ENCODE results near the gene WBP11.

WBP11 gene

DNA sequence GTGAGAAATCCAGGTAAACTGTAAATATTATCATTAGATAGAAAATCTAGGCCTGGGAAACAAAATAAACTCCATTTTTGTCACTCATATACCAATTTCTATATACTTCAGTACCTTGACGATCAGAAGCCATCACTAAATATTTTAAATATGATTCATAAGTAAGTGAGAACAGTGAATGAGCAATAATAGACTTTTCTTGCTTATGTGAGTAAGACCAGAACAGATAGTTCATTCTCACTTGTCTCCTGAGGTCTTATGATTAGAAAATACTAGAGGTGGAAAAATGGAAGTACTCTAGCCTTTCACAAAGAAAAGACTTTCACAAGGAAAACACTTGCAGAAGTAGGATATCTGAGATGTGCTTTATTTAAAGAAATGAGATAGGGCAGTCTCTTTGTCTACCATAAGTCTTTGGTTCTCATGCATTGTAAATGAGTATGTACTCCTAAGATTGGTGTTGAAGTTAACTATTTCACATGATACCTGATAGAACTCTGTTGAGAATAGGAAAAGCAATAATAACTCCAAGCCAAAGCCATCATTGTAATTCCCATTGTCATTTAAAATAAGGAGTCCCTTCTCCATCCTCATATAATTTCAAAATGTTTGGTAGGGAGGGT lies 20.8 kb upstream of the WBP11 start:
- no peak for DNase-seq

DNA sequence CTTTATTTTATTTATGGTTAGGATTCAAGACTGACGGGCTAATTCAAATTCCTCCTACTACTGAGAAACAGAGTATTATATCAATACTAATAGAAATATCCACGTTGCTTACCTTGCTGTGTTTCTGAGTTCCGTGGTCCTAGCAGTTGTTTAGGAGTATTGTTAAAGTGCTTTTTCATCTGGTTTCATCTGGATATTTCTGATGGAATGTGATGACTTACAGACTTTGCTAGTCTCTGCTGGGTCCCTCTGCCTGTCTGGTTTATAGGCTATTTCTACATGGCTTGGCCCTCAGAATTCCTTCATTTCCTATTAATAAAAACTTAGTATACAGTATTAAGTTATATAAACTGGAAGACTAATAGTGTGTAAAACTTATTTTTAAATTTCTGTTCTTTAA lies 10.7 kb upstream of the WBP11 start, which contains the start of gene SMCO3:
SMCO3 (minus strand) TSS at position 169 of the 400 bp plus-strand sequence. CDS start 7,502 bp downstream, outside the sequence.
- no peak for DNase-seq

GRCh38 chr12:14811486-14811885 lies 8.2 kb upstream of the WBP11 start:
- no peak for DNase-seq

- DNase-seq: peak; percentile 5
These were observed 7.7 kb upstream of the WBP11 start for GRCh38 chr12:14810953-14811483.

GRCh38 chr12:14810167-14810952 lies 7.1 kb upstream of the WBP11 start:
- no peak for DNase-seq

GRCh38 chr12:14803830-14804160 lies 517 bp upstream of the WBP11 start:
- no peak for DNase-seq

- no peak for DNase-seq
These were observed 612 bp downstream of the WBP11 start for GRCh38 chr12:14802721-14803010.

GRCh38 chr12:14802247-14802646 lies 1.0 kb downstream of the WBP11 start:
- DNase-seq: no peak

DNA sequence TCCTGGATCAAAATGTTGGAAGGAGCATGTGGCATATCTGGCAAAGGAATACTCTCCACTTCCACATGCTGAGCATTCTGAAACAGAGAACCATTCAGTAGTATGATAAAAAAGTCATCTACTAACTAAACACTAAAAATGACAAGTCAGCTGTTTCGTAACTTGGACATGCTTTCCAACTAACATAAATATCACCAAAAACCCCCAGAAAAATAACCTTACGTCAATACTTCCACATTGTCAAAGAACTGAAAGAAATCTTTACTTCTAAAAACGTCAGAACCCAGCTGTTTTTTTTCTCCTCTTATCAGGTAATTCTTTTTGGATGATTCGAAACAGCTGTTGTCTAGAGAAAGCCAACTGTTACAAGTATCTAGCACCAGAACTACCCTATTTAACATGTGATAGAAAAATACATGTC lies 8.2 kb downstream of the WBP11 start:
- no peak for DNase-seq

DNA sequence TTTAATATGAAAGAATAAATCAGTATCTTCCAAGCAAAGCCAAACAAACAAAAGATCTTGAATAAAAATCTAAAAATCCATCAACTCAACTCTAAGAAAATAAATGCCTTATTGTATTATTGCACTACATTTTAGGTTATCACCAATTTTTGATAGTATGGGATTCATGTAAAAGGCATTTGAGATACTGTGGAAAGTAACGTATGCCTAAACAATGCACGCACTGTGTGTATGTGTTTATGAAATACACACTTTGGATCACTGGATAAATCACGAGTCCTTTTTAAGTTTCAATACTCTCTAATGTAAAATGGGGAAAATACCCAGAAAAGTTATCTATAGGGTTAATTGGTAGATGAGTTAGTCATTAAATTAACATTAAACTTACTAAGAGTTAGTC lies 17.7 kb downstream of the WBP11 start:
- DNase-seq: no peak

DNA sequence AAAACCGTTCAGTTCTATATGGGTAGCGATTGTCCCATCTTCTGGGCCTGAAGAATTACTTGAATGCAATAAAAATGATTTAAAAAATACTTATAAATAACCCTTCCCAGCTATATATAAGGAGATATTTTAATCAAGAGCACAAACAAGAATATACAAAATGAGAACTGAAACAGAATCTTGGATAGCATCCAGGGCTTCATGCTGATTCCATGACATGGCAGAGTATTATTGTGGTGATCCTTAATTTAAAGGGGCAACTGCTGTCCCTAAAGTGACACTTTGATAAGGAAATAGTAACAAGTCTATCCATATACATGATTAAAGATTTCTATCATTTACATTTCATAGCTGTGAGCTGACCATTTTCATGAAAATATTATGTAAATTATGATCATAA lies 18.8 kb downstream of the WBP11 start:
- DNase-seq: no peak

DNA sequence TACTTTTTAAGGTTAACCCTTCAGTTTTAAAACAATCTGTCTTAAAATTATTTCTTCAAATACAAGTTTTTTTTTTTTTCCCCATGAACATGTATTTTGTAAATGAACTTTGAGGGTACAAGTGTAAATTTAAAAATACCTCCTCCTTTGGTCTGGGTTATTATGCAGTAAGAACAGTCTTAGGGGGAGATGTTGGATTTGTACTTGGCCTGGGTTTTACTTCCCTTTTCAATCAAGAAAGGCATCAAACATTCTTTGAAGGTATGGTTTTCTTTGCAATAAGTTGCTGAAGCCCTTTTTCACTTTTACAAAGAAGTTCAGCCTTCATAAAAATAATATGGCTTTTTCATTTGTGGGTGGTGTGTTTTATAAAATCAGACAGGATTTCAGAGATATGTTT lies 20.5 kb downstream of the WBP11 start:
- DNase-seq: no peak

DNA sequence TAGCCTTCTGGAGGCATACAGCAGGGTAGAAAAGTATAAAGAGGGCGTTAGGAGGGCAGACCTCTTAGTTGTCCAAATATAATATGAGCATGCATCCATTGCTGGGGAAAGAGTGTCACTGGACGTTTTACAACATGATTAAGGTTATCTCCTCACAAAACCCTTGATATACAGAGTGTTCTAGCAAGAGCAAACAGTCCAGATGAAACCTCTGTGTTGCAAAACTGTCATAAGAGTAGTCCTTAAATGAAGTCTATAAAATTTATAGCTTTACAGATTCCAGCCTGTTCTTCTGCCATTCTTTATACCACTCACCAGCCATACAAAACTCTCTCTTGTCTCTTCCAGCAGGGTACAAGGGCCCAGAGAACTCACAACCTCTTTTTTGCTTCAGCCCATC lies 21.7 kb downstream of the WBP11 start:
- DNase-seq: no peak

DNA sequence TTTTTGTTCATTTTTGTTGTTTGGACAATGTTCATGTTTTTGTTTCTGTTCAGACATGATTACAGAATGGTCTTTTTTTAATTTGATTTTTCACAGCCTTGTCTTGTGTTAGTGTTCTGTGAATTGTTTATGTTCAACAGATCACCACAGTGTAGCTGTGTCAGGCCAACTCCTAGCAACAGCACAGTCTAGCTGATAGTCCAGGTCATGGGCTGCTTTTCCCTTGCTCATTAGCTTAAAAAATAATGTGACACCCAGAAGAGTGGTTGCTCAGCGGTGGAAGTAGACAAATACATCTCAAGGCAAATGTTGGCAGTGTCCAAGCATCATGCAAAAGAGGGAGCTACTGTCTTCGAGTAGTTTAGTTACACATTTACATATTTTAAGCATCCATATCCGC lies 22.4 kb downstream of the WBP11 start:
- no peak for DNase-seq

GRCh38 chr12:14779834-14780233 lies 23.4 kb downstream of the WBP11 start:
- no peak for DNase-seq

- DNase-seq: no peak
These were observed 26.0 kb downstream of the WBP11 start for GRCh38 chr12:14777271-14777670.

GRCh38 chr12:14776236-14776961 lies 26.9 kb downstream of the WBP11 start:
- DNase-seq: no peak

- no peak for DNase-seq
These were observed 27.7 kb downstream of the WBP11 start for GRCh38 chr12:14775636-14775980.

GRCh38 chr12:14774906-14775635 lies 28.2 kb downstream of the WBP11 start:
- no peak for DNase-seq

- no peak for DNase-seq
These were observed 29.0 kb downstream of the WBP11 start for GRCh38 chr12:14774074-14774905.

DNA sequence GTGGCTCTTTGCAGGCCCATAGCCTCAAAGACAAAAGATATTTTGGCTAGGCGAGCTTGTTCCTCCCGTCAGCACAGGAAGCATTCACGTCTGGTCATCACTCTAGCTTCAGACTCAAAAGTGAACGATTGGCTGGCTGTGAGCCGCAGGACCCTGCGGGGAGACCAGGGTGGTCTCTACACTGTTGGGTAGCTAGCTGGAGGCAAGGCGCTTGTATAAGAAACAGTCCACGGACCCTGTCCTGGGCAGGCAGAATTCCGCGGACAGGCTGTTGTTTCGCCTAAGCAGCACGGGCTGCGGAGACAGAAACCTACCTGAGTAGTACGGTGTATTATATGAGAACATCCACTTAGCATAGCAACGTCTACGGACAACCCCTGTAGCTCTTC lies 29.6 kb downstream of the WBP11 start:
- no peak for DNase-seq

- no peak for DNase-seq
These were observed 30.3 kb downstream of the WBP11 start for GRCh38 chr12:14772946-14773345.
